Measurements from ENCODE around the gene LAD1. TPM values are rescaled to one million over a fixed set of nuclear protein-coding genes. Genes with fewer than 3 reads are reported as not detected.

Gene LAD1
- total RNA-seq, 2 donors from 2014 or later = 13.5 to 13.6 TPM

DNA sequence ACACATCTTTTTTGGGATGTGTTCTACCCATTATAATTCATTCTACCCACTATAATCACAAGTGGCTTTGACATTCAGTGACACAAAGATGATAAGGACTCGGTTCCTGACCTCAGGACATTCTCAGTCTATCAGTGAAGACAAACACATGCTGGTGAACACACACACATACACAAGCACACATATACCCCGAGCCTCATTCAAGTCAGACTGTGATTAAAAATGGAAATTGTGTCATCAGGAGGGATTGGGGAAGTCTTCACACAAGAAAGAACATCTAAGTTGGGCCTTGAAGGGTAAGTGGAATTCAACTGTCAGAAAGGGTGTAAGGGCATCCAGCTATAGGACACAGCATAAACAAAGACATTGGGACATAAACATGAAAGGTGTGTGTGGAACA lies 2.6 kb upstream of the LAD1 start:
- peaks cover 48% of the 10 kb centered on the region for H3K27me3 ChIP-seq (ENCODE audit: control insufficient read depth, insufficient read depth, low read length, poor library complexity, severe bottlenecking)
- 82% methylated on average over 2 of the region's 2 CpGs; no CpG with 5 or more reads in 1 of the 2 experiments for WGBS, 2 experiments (ENCODE audit: insufficient coverage in 1 of 2, insufficient read length in 1 of 2)
- no peak for DNase-seq
- no peaks in the 10 kb centered on the region for H3K9me3 Mint-ChIP-seq
- no peak overlapping the region for H3K9ac ChIP-seq (ENCODE audit: extremely low read depth, low read length, poor library complexity, severe bottlenecking)
- H3K27ac Mint-ChIP-seq = no peak overlapping the region
- peaks cover 25% of the 10 kb centered on the region for H3K4me1 Mint-ChIP-seq
- H3K27me3 Mint-ChIP-seq (ENCODE audit: insufficient read depth) = peaks cover 20% of the 10 kb centered on the region
- no peak overlapping the region for H3K27ac ChIP-seq (ENCODE audit: low read depth, low read length)
- no peaks in the 10 kb centered on the region for H3K36me3 Mint-ChIP-seq (ENCODE audit: low read depth)
- no peak overlapping the region for H3K4me3 Mint-ChIP-seq
- H3K4me1 ChIP-seq (ENCODE audit: control insufficient read depth, insufficient read depth, low read length) = no peaks in the 10 kb centered on the region
- TF ChIP-seq, protein P1, sequence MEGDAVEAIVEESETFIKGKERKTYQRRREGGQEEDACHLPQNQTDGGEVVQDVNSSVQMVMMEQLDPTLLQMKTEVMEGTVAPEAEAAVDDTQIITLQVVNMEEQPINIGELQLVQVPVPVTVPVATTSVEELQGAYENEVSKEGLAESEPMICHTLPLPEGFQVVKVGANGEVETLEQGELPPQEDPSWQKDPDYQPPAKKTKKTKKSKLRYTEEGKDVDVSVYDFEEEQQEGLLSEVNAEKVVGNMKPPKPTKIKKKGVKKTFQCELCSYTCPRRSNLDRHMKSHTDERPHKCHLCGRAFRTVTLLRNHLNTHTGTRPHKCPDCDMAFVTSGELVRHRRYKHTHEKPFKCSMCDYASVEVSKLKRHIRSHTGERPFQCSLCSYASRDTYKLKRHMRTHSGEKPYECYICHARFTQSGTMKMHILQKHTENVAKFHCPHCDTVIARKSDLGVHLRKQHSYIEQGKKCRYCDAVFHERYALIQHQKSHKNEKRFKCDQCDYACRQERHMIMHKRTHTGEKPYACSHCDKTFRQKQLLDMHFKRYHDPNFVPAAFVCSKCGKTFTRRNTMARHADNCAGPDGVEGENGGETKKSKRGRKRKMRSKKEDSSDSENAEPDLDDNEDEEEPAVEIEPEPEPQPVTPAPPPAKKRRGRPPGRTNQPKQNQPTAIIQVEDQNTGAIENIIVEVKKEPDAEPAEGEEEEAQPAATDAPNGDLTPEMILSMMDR (conservative IDR thresholded peaks at IDR 0.05) = no peak
- no peaks in the 10 kb centered on the region for H3K9me3 ChIP-seq (ENCODE audit: control insufficient read depth, low read length)
- no peaks in the 10 kb centered on the region for H3K36me3 ChIP-seq (ENCODE audit: control insufficient read depth, insufficient read depth, low read length)
- H3K4me3 ChIP-seq (ENCODE audit: low read length) = no peak overlapping the region

DNA sequence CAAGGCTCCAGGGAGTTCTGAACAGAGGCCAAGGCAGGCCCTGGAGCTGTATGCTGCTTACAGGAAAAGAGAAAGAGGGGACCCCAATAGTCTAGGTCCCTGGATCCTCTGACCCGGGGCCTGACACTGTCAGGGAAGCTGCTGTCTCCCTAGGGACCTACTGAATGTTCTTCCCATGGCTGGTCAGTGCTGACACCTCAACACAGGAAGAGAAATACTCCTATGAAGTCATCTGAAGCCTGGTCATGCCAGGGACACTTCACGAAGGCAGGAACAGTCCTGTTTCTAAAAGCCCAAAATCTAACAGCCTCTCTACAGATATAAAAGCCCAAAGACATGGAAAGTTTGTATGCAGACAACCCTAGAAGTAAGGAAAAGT lies 1.7 kb upstream of the LAD1 start:
- TF ChIP-seq, protein P1 (conservative IDR thresholded peaks at IDR 0.05) = no peak
- no peaks in the 10 kb centered on the region for H3K9me3 Mint-ChIP-seq
- no peak for DNase-seq
- Histone ChIP-seq H3K4me3 (ENCODE audit: low read length) (no peak overlapping the region), H3K36me3 (ENCODE audit: control insufficient read depth, insufficient read depth, low read length) (no peaks in the 10 kb centered on the region), H3K9ac (ENCODE audit: extremely low read depth, low read length, poor library complexity, severe bottlenecking) (no peak overlapping the region), H3K9me3 (ENCODE audit: control insufficient read depth, low read length) (no peaks in the 10 kb centered on the region), H3K27me3 (ENCODE audit: control insufficient read depth, insufficient read depth, low read length, poor library complexity, severe bottlenecking) (peaks cover 48% of the 10 kb centered on the region), H3K27ac (ENCODE audit: low read depth, low read length) (no peak overlapping the region), H3K4me1 (ENCODE audit: control insufficient read depth, insufficient read depth, low read length) (no peaks in the 10 kb centered on the region)
- WGBS, 2 experiments (ENCODE audit: insufficient coverage in 1 of 2, insufficient read length in 1 of 2) = 88 to 95% methylated on average over 1 to 2 of the region's 2 CpGs
- no peak overlapping the region for H3K27ac Mint-ChIP-seq
- H3K4me3 Mint-ChIP-seq = no peak overlapping the region
- H3K4me1 Mint-ChIP-seq = peaks cover 29% of the 10 kb centered on the region
- H3K36me3 Mint-ChIP-seq (ENCODE audit: low read depth) = no peaks in the 10 kb centered on the region
- H3K27me3 Mint-ChIP-seq (ENCODE audit: insufficient read depth) = peaks cover 20% of the 10 kb centered on the region

DNA sequence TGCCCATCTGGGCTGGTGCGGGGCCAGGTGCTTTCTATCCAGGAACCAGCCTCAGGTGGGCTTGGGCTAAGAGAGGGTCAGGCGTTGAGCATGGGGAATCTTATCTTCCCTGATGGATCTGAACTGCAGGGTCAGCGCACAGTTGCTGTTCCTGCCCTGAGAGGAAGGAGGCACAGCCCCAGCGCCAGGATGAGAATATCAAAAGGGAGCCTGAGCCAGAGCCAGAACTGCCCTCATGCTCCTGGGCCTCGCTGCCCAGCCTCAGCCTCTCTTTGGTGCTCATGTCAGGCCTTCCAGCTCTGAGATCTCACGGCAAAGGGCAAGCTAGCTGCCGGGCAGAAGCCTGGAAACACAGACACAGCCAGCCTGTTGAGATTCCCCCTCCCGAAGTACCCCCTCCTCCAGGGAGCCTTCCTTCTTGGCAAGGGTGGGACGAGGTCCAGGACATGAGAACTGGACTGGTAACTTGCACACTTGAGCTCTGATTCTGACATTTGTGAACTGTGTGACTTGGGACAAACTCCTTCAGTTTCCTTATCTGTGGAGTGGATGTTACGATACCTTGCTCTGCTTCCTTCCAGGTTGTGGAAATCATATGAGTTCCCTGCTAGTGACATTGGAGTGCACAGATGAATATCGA lies 1.2 kb upstream of the LAD1 start:
- no peak for DNase-seq
- H3K4me3 Mint-ChIP-seq = peak overlapping the region; percentile 56
- Histone ChIP-seq H3K27ac (ENCODE audit: low read depth, low read length) (no peak overlapping the region), H3K4me3 (ENCODE audit: low read length) (peak overlapping the region; percentile 71), H3K4me1 (ENCODE audit: control insufficient read depth, insufficient read depth, low read length) (no peaks in the 10 kb centered on the region), H3K27me3 (ENCODE audit: control insufficient read depth, insufficient read depth, low read length, poor library complexity, severe bottlenecking) (peaks cover 48% of the 10 kb centered on the region), H3K9me3 (ENCODE audit: control insufficient read depth, low read length) (no peaks in the 10 kb centered on the region), H3K36me3 (ENCODE audit: control insufficient read depth, insufficient read depth, low read length) (no peaks in the 10 kb centered on the region), H3K9ac (ENCODE audit: extremely low read depth, low read length, poor library complexity, severe bottlenecking) (no peak overlapping the region)
- H3K27ac Mint-ChIP-seq = no peak overlapping the region
- peaks cover 20% of the 10 kb centered on the region for H3K27me3 Mint-ChIP-seq (ENCODE audit: insufficient read depth)
- TF ChIP-seq, protein P1 (conservative IDR thresholded peaks at IDR 0.05) = no peak
- H3K4me1 Mint-ChIP-seq = peaks cover 29% of the 10 kb centered on the region
- H3K36me3 Mint-ChIP-seq (ENCODE audit: low read depth) = no peaks in the 10 kb centered on the region
- H3K9me3 Mint-ChIP-seq = no peaks in the 10 kb centered on the region
- 88 to 91% methylated on average over 8 to 11 of the region's 11 CpGs for WGBS, 2 experiments (ENCODE audit: insufficient coverage in 1 of 2, insufficient read length in 1 of 2)

Measured in endodermal cell (in vitro differentiated cells).